IMR-90 (cell line): Measurements from ENCODE around the gene GANC. TPM values are rescaled to one million over a fixed set of nuclear protein-coding genes. Genes with fewer than 3 reads are reported as not detected.

Source experiments
- ATAC-seq: fragments of 200-7000 bp; cut with Tn5 transposase; 2 replicates; pipeline ENCODE4 v1.9.1; 2020; ENCODE audit warnings: low read depth, mild to moderate bottlenecking, moderate library complexity
- BruUV-seq: library from RNA; stranded (reverse); fragments of 400-500 nt; replicated peaks from 2 replicates; lab custom pipeline; 2021; lab: Mats Ljungman, UMichigan
- CTCF ChIA-PET: fragments of 300-600 bp; formaldehyde crosslinking; extraction: SDS; loops from one replicate; lab custom pipeline; 2021; ENCODE audit warnings: antibody characterized with exemption; lab: Yijun Ruan, JAX
- POLR2A ChIA-PET: fragments of 300-600 bp; sonication (Branson Sonifier 250); formaldehyde crosslinking; loops from one replicate; lab custom pipeline; 2022; ENCODE audit warnings: antibody characterized with exemption; ENCODE audit not compliant: unreplicated experiment; lab: Charles Lee
- DNase-seq: peaks from one replicate; pipeline ENCODE4 v3.0.0; 2013
- H2AFZ ChIP-seq: replicated peaks from 2 replicates; pipeline ENCODE3; 2013; ENCODE audit warnings: low read length, mild to moderate bottlenecking; ENCODE audit not compliant: poor library complexity
- H2AK5ac ChIP-seq: 2 replicates; pipeline ENCODE4 v1.6.1; 2013; ENCODE audit warnings: low read depth, low read length, inconsistent platforms
- H2AK9ac ChIP-seq: replicated peaks from 2 replicates; pipeline ENCODE3; 2013; ENCODE audit warnings: mild to moderate bottlenecking, low read depth, low read length, moderate library complexity; ENCODE audit not compliant: poor library complexity
- H2BK120ac ChIP-seq: 2 replicates; pipeline ENCODE4 v1.6.1; 2013; ENCODE audit warnings: low read depth, low read length, inconsistent platforms
- H2BK15ac ChIP-seq: 3 replicates; pipeline ENCODE4 v1.6.1; 2013; ENCODE audit warnings: low read depth, low read length, inconsistent platforms
- H2BK20ac ChIP-seq: 2 replicates; pipeline ENCODE4 v1.6.1; 2013; ENCODE audit warnings: low read depth, mild to moderate bottlenecking, inconsistent platforms, low read length, moderate library complexity
- H2BK5ac ChIP-seq: 2 replicates; pipeline ENCODE4 v1.6.1; 2013; ENCODE audit warnings: mild to moderate bottlenecking, low read depth, low read length, inconsistent platforms; ENCODE audit not compliant: poor library complexity, severe bottlenecking
- H3K14ac ChIP-seq: replicated peaks from 2 replicates; pipeline ENCODE4 v1.6.1; 2013; ENCODE audit warnings: low read depth, low read length, inconsistent platforms
- H3K18ac ChIP-seq: 2 replicates; pipeline ENCODE4 v1.6.1; 2013; ENCODE audit warnings: low read depth, low read length, control low read depth
- H3K23ac ChIP-seq: 2 replicates; pipeline ENCODE4 v1.6.1; 2013; ENCODE audit warnings: low read depth, low read length, inconsistent platforms
- H3K27ac ChIP-seq: 2 replicates; pipeline ENCODE4 v1.5.1; 2013; ENCODE audit warnings: mild to moderate bottlenecking, control low read depth, low read length; ENCODE audit not compliant: insufficient read depth
- H3K27me3 ChIP-seq: 2 replicates; pipeline ENCODE4 v1.6.1; 2013; ENCODE audit warnings: low read length; ENCODE audit not compliant: control insufficient read depth, insufficient read depth
- H3K36me3 ChIP-seq: 2 replicates; pipeline ENCODE4 v1.6.1; 2013; ENCODE audit warnings: low read length, mixed read lengths; ENCODE audit not compliant: control insufficient read depth, insufficient read depth
- H3K4ac ChIP-seq: 2 replicates; pipeline ENCODE4 v1.6.1; 2013; ENCODE audit warnings: low read depth, low read length, inconsistent platforms
- H3K4me1 ChIP-seq: 2 replicates; pipeline ENCODE4 v1.6.1; 2013; ENCODE audit warnings: low read length, mixed read lengths; ENCODE audit not compliant: control insufficient read depth, insufficient read depth
- H3K4me2 ChIP-seq: 2 replicates; pipeline ENCODE4 v1.6.1; 2013; ENCODE audit warnings: low read depth, mild to moderate bottlenecking, control low read depth, low read length, moderate library complexity
- H3K4me3 ChIP-seq: 2 replicates; pipeline ENCODE4 v1.5.1; 2013; ENCODE audit warnings: low read depth, mild to moderate bottlenecking, control low read depth, low read length, moderate library complexity; ENCODE audit not compliant: insufficient read depth
- H3K56ac ChIP-seq: 2 replicates; pipeline ENCODE4 v1.6.1; 2013; ENCODE audit warnings: low read length, inconsistent platforms; ENCODE audit not compliant: insufficient read depth; ENCODE audit errors: extremely low read depth
- H3K79me1 ChIP-seq, 2 experiments: 2 replicates each; pipeline ENCODE4 v1.6.1; 2013; ENCODE audit warnings: low read length in 2 of 2, inconsistent platforms in 1 of 2, low read depth in 1 of 2
- H3K9ac ChIP-seq: 2 replicates; pipeline ENCODE4 v1.6.1; 2013; ENCODE audit warnings: low read depth, low read length, control low read depth
- H3K9me1 ChIP-seq: 2 replicates; pipeline ENCODE4 v1.6.1; 2013; ENCODE audit warnings: low read length, inconsistent platforms; ENCODE audit not compliant: insufficient read depth
- H3K9me3 ChIP-seq: 2 replicates; pipeline ENCODE4 v1.6.1; 2013; ENCODE audit warnings: low read length; ENCODE audit not compliant: control insufficient read depth, insufficient read depth
- H4K20me1 ChIP-seq: 2 replicates; pipeline ENCODE4 v1.6.1; 2013; ENCODE audit warnings: low read length, inconsistent platforms; ENCODE audit not compliant: insufficient read depth
- H4K5ac ChIP-seq: 2 replicates; pipeline ENCODE4 v1.6.1; 2013; ENCODE audit warnings: mild to moderate bottlenecking, low read depth, low read length, control low read depth
- H4K8ac ChIP-seq, 2 experiments: 2 replicates each; pipeline ENCODE4 v1.6.1; 2013; ENCODE audit warnings: low read depth in 2 of 2, low read length in 2 of 2, control low read depth in 1 of 2, inconsistent platforms in 1 of 2
- H4K91ac ChIP-seq: 2 replicates; pipeline ENCODE4 v1.6.1; 2013; ENCODE audit warnings: low read depth, low read length, inconsistent platforms; ENCODE audit not compliant: insufficient read depth
- BHLHE40 ChIP-seq: fragments of 150-350 bp; IDR thresholded peaks from 2 replicates; pipeline ENCODE4 v1.6.1; 2016; ENCODE audit warnings: mild to moderate bottlenecking, low read depth, low read length
- CEBPB ChIP-seq: IDR thresholded peaks from 2 replicates; pipeline ENCODE4 v1.6.1; 2012; ENCODE audit warnings: low read depth, low read length, improper control_type of control experiment
- CHD1 ChIP-seq: IDR thresholded peaks from 2 replicates; pipeline ENCODE4 v1.6.1; 2012; ENCODE audit warnings: low read depth, low read length, improper control_type of control experiment
- FOS ChIP-seq: fragments of 150-350 bp; IDR thresholded peaks from 2 replicates; pipeline ENCODE4 v1.6.1; 2016; ENCODE audit warnings: low read depth, low read length
- MAFK ChIP-seq: IDR thresholded peaks from 2 replicates; pipeline ENCODE4 v1.6.1; 2012; ENCODE audit warnings: low read depth, low read length, improper control_type of control experiment
- MAZ ChIP-seq: IDR thresholded peaks from 2 replicates; pipeline ENCODE4 v1.6.1; 2012; ENCODE audit warnings: low read depth, mild to moderate bottlenecking, low read length, improper control_type of control experiment, moderate library complexity, borderline replicate concordance
- MXI1 ChIP-seq: IDR thresholded peaks from 2 replicates; pipeline ENCODE4 v1.6.1; 2012; ENCODE audit warnings: low read depth, mild to moderate bottlenecking, low read length, moderate library complexity, borderline replicate concordance
- NFE2L2 ChIP-seq: fragments of 150-350 bp; IDR thresholded peaks from 2 replicates; pipeline ENCODE4 v1.6.1; 2016; ENCODE audit warnings: low read depth, mild to moderate bottlenecking, low read length
- POLR2A ChIP-seq: IDR thresholded peaks from 2 replicates; pipeline ENCODE4 v1.6.1; 2012; ENCODE audit warnings: mild to moderate bottlenecking, low read depth, low read length
- RAD21 ChIP-seq: IDR thresholded peaks from 2 replicates; pipeline ENCODE4 v1.6.1; 2012; ENCODE audit warnings: low read length, improper control_type of control experiment
- RCOR1 ChIP-seq: IDR thresholded peaks from 2 replicates; pipeline ENCODE4 v1.6.1; 2012; ENCODE audit warnings: mild to moderate bottlenecking, low read length, improper control_type of control experiment; ENCODE audit not compliant: insufficient replicate concordance
- RFX5 ChIP-seq: IDR thresholded peaks from 2 replicates; pipeline ENCODE4 v1.8.0; 2012; ENCODE audit warnings: low read depth, mild to moderate bottlenecking, low read length, moderate library complexity
- SMC3 ChIP-seq: fragments of 150-350 bp; IDR thresholded peaks from 2 replicates; pipeline ENCODE4 v1.6.1; 2016; ENCODE audit warnings: low read depth, mild to moderate bottlenecking, antibody characterized with exemption, low read length, moderate library complexity
- WGBS, 2 experiments: methylation state at CpG; one replicate each; pipeline versions ENCODE4 v1.1.5 to v1.1.7; 2013; ENCODE audit warnings: missing lambda C conversion rate in 2 of 2; ENCODE audit not compliant: insufficient read length in 1 of 2; ENCODE audit errors: extremely low coverage in 2 of 2; 5-methylcytosine and 5-hydroxymethylcytosine counted together
- dilution Hi-C: fragments of 300-500 bp; cut with HindIII; formaldehyde crosslinking; loops from one replicate; pipeline ENCODE4 v1.14.3; 2018; ENCODE audit warnings: low sequenced_read_pairs; ENCODE audit not compliant: unreplicated experiment
- in situ Hi-C: fragments of 300-500 bp; cut with MboI; formaldehyde crosslinking; loops from 3 replicates; pipeline ENCODE4 v1.14.3; 2019; ENCODE audit warnings: low sequenced_read_pairs, inconsistent platforms, mixed read lengths
- intact Hi-C: fragments of 100-400 bp; cut with micrococcal nuclease; formaldehyde crosslinking; loops from 2 replicates; pipeline ENCODE4 v1.10.0; 2022
- polyA plus RNA-seq, 3 experiments: library from polyadenylated mRNA; depleted of rRNA; stranded (reverse); fragments of >200 nt; gene quantifications; 2 replicates each; pipeline ENCODE4 v1.2.3, GENCODE V29; 2012; ENCODE audit warnings: low replicate concordance in 1 of 3
- total RNA-seq: library from RNA; depleted of rRNA; stranded (reverse); fragments of >200 nt; gene quantifications from 2 replicates; pipeline ENCODE4 v1.2.3, GENCODE V29; 2012
- TF ChIP-seq, protein P1 (sequence below): fragments of 150-350 bp; IDR thresholded peaks from 2 replicates; pipeline ENCODE4 v1.6.1; 2017; ENCODE audit warnings: mild to moderate bottlenecking, antibody characterized with exemption, low read length, low read depth
- TF ChIP-seq, protein P2 (sequence below): fragments of 150-350 bp; IDR thresholded peaks from 2 replicates; pipeline ENCODE4 v1.6.1; 2016; ENCODE audit warnings: low read depth, mild to moderate bottlenecking, low read length, moderate library complexity, borderline replicate concordance
- TF ChIP-seq, protein P3 (sequence below): conservative IDR thresholded peaks from 2 replicates; pipeline ENCODE4 v1.5.1; 2012; ENCODE audit warnings: mild to moderate bottlenecking, low read depth, low read length, improper control_type of control experiment

GANC gene
- total and polyA plus RNA-seq, 2 of the 4 experiments (the other 2 are of a cell fraction) = 7.1 to 19.2 TPM

DNA sequence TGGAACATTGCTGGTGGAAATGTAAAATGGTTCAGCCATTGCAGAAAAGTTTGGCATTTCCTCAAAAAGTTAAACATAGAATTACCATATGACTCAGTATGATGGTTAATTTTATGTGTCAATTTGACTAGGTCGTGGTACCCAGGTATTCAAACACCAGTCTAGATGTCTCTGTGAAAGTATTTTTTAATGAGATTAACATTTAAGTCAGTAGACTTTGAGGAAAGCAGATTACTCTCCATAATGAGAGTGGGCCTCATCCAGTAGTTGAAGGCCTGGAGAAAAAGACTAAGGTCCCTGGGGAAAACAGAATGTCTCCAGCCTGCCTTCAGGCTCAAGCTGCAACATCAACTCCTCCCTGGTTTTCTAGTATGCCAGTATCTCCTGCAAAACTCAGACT lies 42.5 kb downstream of the GANC start:
- H2AK5ac ChIP-seq = no peak overlapping the region
- H4K8ac ChIP-seq = no peak overlapping the region
- H3K9ac ChIP-seq = no peak overlapping the region
- 0 out of 2 replicates have a peak overlapping the region, but pooled peaks have one; percentile 41 for H3K14ac ChIP-seq
- no peaks in the 10 kb centered on the region for H3K36me3 ChIP-seq
- in situ Hi-C loops = no loop called here
- H3K23ac ChIP-seq = no peak overlapping the region
- H3K9me1 ChIP-seq = peaks cover 4% of the 10 kb centered on the region; the same call in 1 of the 2 replicates
- no peaks in the 10 kb centered on the region for H4K20me1 ChIP-seq
- ChIA-PET CTCF (no interaction called here), POLR2A (no interaction called here)
- H3K27ac ChIP-seq = no peak overlapping the region
- no peak overlapping the region for H3K4me3 ChIP-seq
- intact Hi-C loops = no loop called here
- H4K5ac ChIP-seq = no peak overlapping the region
- 0 out of 2 replicates have a peak, but pooled peaks cover 2% of the 10 kb centered on the region for H3K4me1 ChIP-seq
- no peak overlapping the region for H2BK5ac ChIP-seq
- no peaks in the 10 kb centered on the region for H3K79me1 ChIP-seq
- H2AK9ac ChIP-seq = no peak overlapping the region
- no peak overlapping the region for H2BK15ac ChIP-seq
- no peak overlapping the region for H4K91ac ChIP-seq
- no peak overlapping the region for H3K4ac ChIP-seq
- dilution Hi-C loops = no loop called here
- no peak overlapping the region for H2BK20ac ChIP-seq
- H3K18ac ChIP-seq = no peak overlapping the region; the same call in 1 of the 2 replicates
- no peak overlapping the region for H2AFZ ChIP-seq
- WGBS, 2 experiments = no CpG with 5 or more reads among the region's 1 CpG
- BruUV-seq = no TSS peak
- H3K27me3 ChIP-seq = no peaks in the 10 kb centered on the region
- H3K4me2 ChIP-seq = no peak overlapping the region
- ATAC-seq = no peak
- no peak for TF ChIP-seq RCOR1
- no peak for TF ChIP-seq CHD1
- TF ChIP-seq, protein P1, sequence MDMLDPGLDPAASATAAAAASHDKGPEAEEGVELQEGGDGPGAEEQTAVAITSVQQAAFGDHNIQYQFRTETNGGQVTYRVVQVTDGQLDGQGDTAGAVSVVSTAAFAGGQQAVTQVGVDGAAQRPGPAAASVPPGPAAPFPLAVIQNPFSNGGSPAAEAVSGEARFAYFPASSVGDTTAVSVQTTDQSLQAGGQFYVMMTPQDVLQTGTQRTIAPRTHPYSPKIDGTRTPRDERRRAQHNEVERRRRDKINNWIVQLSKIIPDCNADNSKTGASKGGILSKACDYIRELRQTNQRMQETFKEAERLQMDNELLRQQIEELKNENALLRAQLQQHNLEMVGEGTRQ = no peak
- no peak for TF ChIP-seq SMC3
- no peak for TF ChIP-seq RFX5
- TF ChIP-seq, protein P2, sequence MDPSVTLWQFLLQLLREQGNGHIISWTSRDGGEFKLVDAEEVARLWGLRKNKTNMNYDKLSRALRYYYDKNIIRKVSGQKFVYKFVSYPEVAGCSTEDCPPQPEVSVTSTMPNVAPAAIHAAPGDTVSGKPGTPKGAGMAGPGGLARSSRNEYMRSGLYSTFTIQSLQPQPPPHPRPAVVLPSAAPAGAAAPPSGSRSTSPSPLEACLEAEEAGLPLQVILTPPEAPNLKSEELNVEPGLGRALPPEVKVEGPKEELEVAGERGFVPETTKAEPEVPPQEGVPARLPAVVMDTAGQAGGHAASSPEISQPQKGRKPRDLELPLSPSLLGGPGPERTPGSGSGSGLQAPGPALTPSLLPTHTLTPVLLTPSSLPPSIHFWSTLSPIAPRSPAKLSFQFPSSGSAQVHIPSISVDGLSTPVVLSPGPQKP = no peak
- no peak for TF ChIP-seq CEBPB
- TF ChIP-seq RAD21 = no peak
- TF ChIP-seq POLR2A = no peak
- TF ChIP-seq MXI1 = no peak
- TF ChIP-seq, protein P3, sequence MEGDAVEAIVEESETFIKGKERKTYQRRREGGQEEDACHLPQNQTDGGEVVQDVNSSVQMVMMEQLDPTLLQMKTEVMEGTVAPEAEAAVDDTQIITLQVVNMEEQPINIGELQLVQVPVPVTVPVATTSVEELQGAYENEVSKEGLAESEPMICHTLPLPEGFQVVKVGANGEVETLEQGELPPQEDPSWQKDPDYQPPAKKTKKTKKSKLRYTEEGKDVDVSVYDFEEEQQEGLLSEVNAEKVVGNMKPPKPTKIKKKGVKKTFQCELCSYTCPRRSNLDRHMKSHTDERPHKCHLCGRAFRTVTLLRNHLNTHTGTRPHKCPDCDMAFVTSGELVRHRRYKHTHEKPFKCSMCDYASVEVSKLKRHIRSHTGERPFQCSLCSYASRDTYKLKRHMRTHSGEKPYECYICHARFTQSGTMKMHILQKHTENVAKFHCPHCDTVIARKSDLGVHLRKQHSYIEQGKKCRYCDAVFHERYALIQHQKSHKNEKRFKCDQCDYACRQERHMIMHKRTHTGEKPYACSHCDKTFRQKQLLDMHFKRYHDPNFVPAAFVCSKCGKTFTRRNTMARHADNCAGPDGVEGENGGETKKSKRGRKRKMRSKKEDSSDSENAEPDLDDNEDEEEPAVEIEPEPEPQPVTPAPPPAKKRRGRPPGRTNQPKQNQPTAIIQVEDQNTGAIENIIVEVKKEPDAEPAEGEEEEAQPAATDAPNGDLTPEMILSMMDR = no peak
- no peak for TF ChIP-seq MAZ
- TF ChIP-seq NFE2L2 = no peak
- TF ChIP-seq MAFK = no peak
- no peak for TF ChIP-seq BHLHE40
- TF ChIP-seq FOS = no peak
- no peak overlapping the region for H2BK120ac ChIP-seq
- no peaks in the 10 kb centered on the region for H3K9me3 ChIP-seq
- no peak overlapping the region for H3K56ac ChIP-seq
- DNase-seq = no peak
